Lung (tissue), 12 donors: ENCODE results near the gene ADRB2. TPM values are rescaled to one million over a fixed set of nuclear protein-coding genes. Genes with fewer than 3 reads are reported as not detected.
A peak's percentile ranks its signal among the peaks of the same experiment; 100 is the strongest.

Experiments used
- ATAC-seq: fragments of 200-7000 bp; cut with Tn5 transposase; one replicate; pipeline ENCODE4 v1.9.1; 2020; ENCODE audit warnings: moderate number of reproducible peaks; ENCODE audit not compliant: insufficient read depth, low FRiP score
- DNase-seq, 3 donors: peaks; one replicate each; pipeline ENCODE4 v3.0.0-alpha.2; 2013 to 2017
- H3K27ac ChIP-seq, 2 donors: one replicate each; pipeline ENCODE4 v1.5.1; 2013; ENCODE audit warnings: mild to moderate bottlenecking in 2 of 2, moderate library complexity in 2 of 2, control low read depth in 1 of 2, inconsistent platforms in 1 of 2, low read depth in 1 of 2, low read length in 1 of 2
- H3K27me3 ChIP-seq, 3 donors: one replicate each; pipeline ENCODE4 v1.5.1; 2013; ENCODE audit warnings: low read length in 2 of 3; ENCODE audit not compliant: control insufficient read depth in 3 of 3, insufficient read depth in 3 of 3
- H3K36me3 ChIP-seq, 4 donors: one replicate each; pipeline ENCODE4 v1.5.1; 2013; ENCODE audit warnings: low read length in 4 of 4, mild to moderate bottlenecking in 1 of 4, moderate library complexity in 1 of 4; ENCODE audit not compliant: control insufficient read depth in 4 of 4, insufficient read depth in 4 of 4
- H3K4me1 ChIP-seq, 5 donors: one replicate each; pipeline ENCODE4 v1.5.1; 2013; ENCODE audit warnings: low read length in 5 of 5, mild to moderate bottlenecking in 2 of 5, moderate library complexity in 1 of 5; ENCODE audit not compliant: control insufficient read depth in 5 of 5, insufficient read depth in 5 of 5
- H3K4me3 ChIP-seq: one replicate; pipeline ENCODE4 v1.5.1; 2013; ENCODE audit warnings: mild to moderate bottlenecking, control low read depth, moderate library complexity
- H3K9ac ChIP-seq, 2 donors: one replicate each; pipeline ENCODE4 v1.5.1; 2013; ENCODE audit warnings: low read length in 2 of 2, control low read depth in 1 of 2; ENCODE audit not compliant: insufficient read depth in 1 of 2
- H3K9me3 ChIP-seq, 4 donors: one replicate each; pipeline ENCODE4 v1.5.1; 2013; ENCODE audit warnings: low read length in 3 of 4, mild to moderate bottlenecking in 1 of 4, moderate library complexity in 1 of 4; ENCODE audit not compliant: control insufficient read depth in 4 of 4, insufficient read depth in 3 of 4
- WGBS, 2 donors: extraction: QIAGEN DNeasy Blood & Tissue Kit; methylation state at CpG; one replicate each; pipeline ENCODE4 v1.1.7; 2013; 5-methylcytosine and 5-hydroxymethylcytosine counted together
- polyA plus RNA-seq, 2 donors: library from polyadenylated mRNA; stranded (reverse); fragments of 200-250 nt; gene quantifications; one replicate each; pipeline ENCODE4 v1.2.1, GENCODE V29; 2013
- total RNA-seq, 2 donors: library from RNA; depleted of rRNA in 1 of 2; stranded (reverse); fragments of >200 nt in 1 of 2; gene quantifications; one replicate each; pipeline ENCODE4 v1.2.1, GENCODE V29; 2014 to 2021
- TF ChIP-seq, protein P1 (sequence below): IDR thresholded peaks from 2 replicates; pipeline ENCODE4 v1.5.1; 2012; ENCODE audit warnings: mild to moderate bottlenecking; ENCODE audit errors: control extremely low read depth, extremely low read depth
- donor health status: control.
- donor health status: control.
- donor health status: Bipolar disorder and iron deficiency.
- donor health status: healthy.
- donor health status: DM: yes; HTN: yes; CAD: no.

The ADRB2 gene
- total and polyA plus RNA-seq, 4 donors: 3.5 to 18.4 (median 9.5) TPM

DNA sequence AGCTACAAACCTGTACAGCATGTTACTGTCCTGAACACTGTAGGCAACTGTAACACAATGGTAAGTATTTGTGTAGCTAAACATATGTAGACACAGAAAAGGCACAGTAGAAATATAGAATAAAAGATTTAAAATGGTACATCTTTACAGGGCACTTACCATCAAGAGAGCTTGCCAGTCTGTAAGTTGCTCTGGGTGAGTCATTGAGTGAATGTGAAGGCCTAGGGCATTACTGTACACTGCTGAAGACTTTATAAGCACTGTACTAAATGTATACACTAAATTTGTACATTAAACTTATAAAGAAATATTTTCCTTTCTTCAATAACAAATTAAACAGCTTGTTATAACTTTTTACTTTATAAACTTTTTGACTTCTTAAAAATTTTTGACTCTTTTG lies 20.5 kb downstream of the ADRB2 start:
- Histone ChIP-seq H3K9me3 (no peaks in the 10 kb centered on the region), H3K27ac (no peak overlapping the region), H3K36me3 (peaks cover 0 to 1% (median 0%) of the 10 kb centered on the region in 4 donors), H3K27me3 (no peaks in the 10 kb centered on the region), H3K4me1 (peaks cover 0 to 15% (median 0%) of the 10 kb centered on the region in 5 donors), H3K4me3 (no peak overlapping the region), H3K9ac (no peak overlapping the region)
- DNase-seq (no peak), ATAC-seq (no peak)
- TF ChIP-seq, protein P1, sequence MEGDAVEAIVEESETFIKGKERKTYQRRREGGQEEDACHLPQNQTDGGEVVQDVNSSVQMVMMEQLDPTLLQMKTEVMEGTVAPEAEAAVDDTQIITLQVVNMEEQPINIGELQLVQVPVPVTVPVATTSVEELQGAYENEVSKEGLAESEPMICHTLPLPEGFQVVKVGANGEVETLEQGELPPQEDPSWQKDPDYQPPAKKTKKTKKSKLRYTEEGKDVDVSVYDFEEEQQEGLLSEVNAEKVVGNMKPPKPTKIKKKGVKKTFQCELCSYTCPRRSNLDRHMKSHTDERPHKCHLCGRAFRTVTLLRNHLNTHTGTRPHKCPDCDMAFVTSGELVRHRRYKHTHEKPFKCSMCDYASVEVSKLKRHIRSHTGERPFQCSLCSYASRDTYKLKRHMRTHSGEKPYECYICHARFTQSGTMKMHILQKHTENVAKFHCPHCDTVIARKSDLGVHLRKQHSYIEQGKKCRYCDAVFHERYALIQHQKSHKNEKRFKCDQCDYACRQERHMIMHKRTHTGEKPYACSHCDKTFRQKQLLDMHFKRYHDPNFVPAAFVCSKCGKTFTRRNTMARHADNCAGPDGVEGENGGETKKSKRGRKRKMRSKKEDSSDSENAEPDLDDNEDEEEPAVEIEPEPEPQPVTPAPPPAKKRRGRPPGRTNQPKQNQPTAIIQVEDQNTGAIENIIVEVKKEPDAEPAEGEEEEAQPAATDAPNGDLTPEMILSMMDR: no peak

- Histone ChIP-seq H3K4me1 (peaks cover 0 to 11% (median 0%) of the 10 kb centered on the region in 5 donors), H3K9ac (no peak overlapping the region), H3K4me3 (no peak overlapping the region), H3K9me3 (no peaks in the 10 kb centered on the region), H3K27ac (no peak overlapping the region), H3K36me3 (peaks cover 0 to 1% (median 0%) of the 10 kb centered on the region in 4 donors), H3K27me3 (no peaks in the 10 kb centered on the region)
- no peak for DNase-seq
- no peak for ATAC-seq
- TF ChIP-seq, protein P1: no peak
- 91 to 95% methylated on average over 2 of the region's 2 CpGs for WGBS, 2 donors
Measured at GRCh38 chr5:148847456-148847855, 21.0 kb downstream of the ADRB2 start.

DNA sequence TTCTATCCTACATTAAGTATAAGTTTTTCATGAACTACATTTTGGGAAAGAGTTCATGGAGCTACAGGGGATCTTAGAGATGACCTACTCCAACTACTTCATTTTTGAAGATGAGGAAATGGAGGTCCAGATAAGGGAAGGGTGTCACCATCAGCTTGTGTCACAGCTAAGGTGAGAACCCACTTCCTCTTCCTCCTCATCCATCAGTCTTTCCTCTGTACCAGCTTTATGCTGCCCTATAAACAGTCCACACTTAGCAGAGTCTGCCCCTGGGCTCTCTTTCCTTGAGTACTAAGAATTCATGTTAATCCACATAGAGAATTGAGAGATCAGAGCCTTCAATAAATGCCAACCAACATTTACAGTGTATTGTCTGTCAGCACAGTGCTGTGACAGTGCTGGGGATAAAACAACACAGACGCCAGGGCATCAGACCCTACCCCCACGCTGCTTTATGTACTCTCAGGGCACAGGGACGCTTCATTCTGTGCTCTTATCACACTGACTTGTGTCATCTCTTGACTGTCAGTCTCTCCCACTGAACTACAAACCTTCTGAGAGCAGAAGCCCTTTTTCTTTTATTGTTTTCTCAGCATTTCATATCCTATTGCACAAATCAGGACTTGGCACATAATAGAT lies 22.1 kb downstream of the ADRB2 start:
- no peaks in the 10 kb centered on the region for H3K9me3 ChIP-seq
- peaks cover 0 to 1% (median 0%) of the 10 kb centered on the region in 4 donors for H3K36me3 ChIP-seq
- no peaks in the 10 kb centered on the region for H3K27me3 ChIP-seq
- WGBS, 2 donors: 84 to 91% methylated on average over 3 of the region's 3 CpGs
- H3K9ac ChIP-seq: no peak overlapping the region
- TF ChIP-seq, protein P1: no peak
- H3K4me1 ChIP-seq: peaks cover 0 to 5% (median 0%) of the 10 kb centered on the region in 5 donors
- no peak overlapping the region for H3K4me3 ChIP-seq
- no peak for DNase-seq
- H3K27ac ChIP-seq: no peak overlapping the region
- ATAC-seq: no peak

DNA sequence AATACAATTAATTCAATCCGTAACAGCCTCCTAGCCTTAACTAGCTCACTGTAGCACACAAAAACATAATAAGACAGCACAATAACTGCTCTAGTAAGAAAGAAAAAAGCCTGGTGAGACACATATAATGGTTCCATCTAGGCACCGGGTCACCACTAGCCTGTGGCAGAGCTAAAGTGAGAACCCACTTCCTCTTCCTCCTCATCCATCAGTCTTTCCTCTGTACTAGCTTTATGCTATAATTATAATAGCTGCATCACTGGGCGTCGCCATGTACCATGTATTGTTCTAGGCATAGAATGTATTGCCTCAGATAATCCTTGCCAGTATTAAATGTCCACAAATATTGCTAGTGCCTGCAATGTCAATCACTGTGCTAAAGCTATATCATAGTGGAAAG lies 23.1 kb downstream of the ADRB2 start:
- H3K27ac ChIP-seq: no peak overlapping the region
- H3K4me1 ChIP-seq: peaks cover 0 to 3% (median 0%) of the 10 kb centered on the region in 5 donors
- TF ChIP-seq, protein P1: no peak
- H3K27me3 ChIP-seq: no peaks in the 10 kb centered on the region
- WGBS, 2 donors: 55 to 62% methylated on average over 4 of the region's 4 CpGs
- peaks cover 0 to 1% (median 0%) of the 10 kb centered on the region in 4 donors for H3K36me3 ChIP-seq
- no peak overlapping the region for H3K4me3 ChIP-seq
- no peaks in the 10 kb centered on the region for H3K9me3 ChIP-seq
- no peak overlapping the region for H3K9ac ChIP-seq
- peak; percentile 46 for ATAC-seq
- DNase-seq: no peak
